CD14-positive monocyte (primary cell): ENCODE measurements around the gene DNAAF5. TPM values are rescaled to one million over a fixed set of nuclear protein-coding genes. Genes with fewer than 3 reads are reported as not detected.

Experiments
- DNase-seq, 3 donors: peaks; one replicate each; pipeline ENCODE4 v3.0.0-alpha.2; 2011 to 2022
- H2AFZ ChIP-seq: 2 replicates; pipeline ENCODE4 v1.6.0; 2012; ENCODE audit warnings: mild to moderate bottlenecking, low read depth, low read length, inconsistent platforms; ENCODE audit not compliant: insufficient read depth, poor library complexity, severe bottlenecking
- H3K27ac ChIP-seq, 2 donors: 1 replicate in 1 of 2; 2 replicates in 1 of 2; pipeline ENCODE4 v1.5.1; 2012 to 2013; ENCODE audit warnings: low read length in 2 of 2, control low read depth in 1 of 2, inconsistent platforms in 1 of 2, low read depth in 1 of 2, mild to moderate bottlenecking in 1 of 2
- H3K27me3 ChIP-seq, 2 donors: one replicate each; pipeline versions ENCODE4 v1.6.0 to v1.6.1; 2011 to 2013; ENCODE audit warnings: low read length in 2 of 2; ENCODE audit not compliant: control insufficient read depth in 2 of 2, insufficient read depth in 2 of 2
- H3K36me3 ChIP-seq, 2 donors: replicated peaks in 1 of 2; 1 replicate in 1 of 2; 2 replicates in 1 of 2; pipeline versions ENCODE4 v1.5.1 to v1.6.1; 2012 to 2013; ENCODE audit warnings: low read length in 2 of 2, control low read depth in 1 of 2, inconsistent platforms in 1 of 2, mild to moderate bottlenecking in 1 of 2; ENCODE audit not compliant: insufficient read depth in 2 of 2, control insufficient read depth in 1 of 2
- H3K4me1 ChIP-seq, 2 donors: 1 replicate in 1 of 2; 2 replicates in 1 of 2; pipeline versions ENCODE4 v1.5.1 to v1.6.1; 2012 to 2013; ENCODE audit warnings: low read length in 2 of 2, control low read depth in 1 of 2, inconsistent platforms in 1 of 2, mild to moderate bottlenecking in 1 of 2, moderate library complexity in 1 of 2; ENCODE audit not compliant: insufficient read depth in 2 of 2, control insufficient read depth in 1 of 2
- H3K4me2 ChIP-seq: replicated peaks from 2 replicates; pipeline ENCODE3; 2012; ENCODE audit warnings: low read length, moderate library complexity, mild to moderate bottlenecking; ENCODE audit not compliant: poor library complexity, severe bottlenecking; ENCODE audit errors: extremely low read depth
- H3K4me3 ChIP-seq, 3 experiments: fragments of 200-600 bp in 1 of 3; sonication (generic) in 1 of 3; replicated peaks in 1 of 3; 1 replicate in 2 of 3; 2 replicates in 1 of 3; pipeline ENCODE4 v1.5.1; 2011 to 2013; ENCODE audit warnings: low read length in 3 of 3, mild to moderate bottlenecking in 3 of 3, control low read depth in 2 of 3, low read depth in 2 of 3, inconsistent platforms in 1 of 3, moderate library complexity in 1 of 3
- H3K79me2 ChIP-seq: 2 replicates; pipeline ENCODE4 v1.6.0; 2012; ENCODE audit warnings: mild to moderate bottlenecking, control low read depth, inconsistent platforms, low read length, moderate library complexity; ENCODE audit not compliant: insufficient read depth
- H3K9ac ChIP-seq: 2 replicates; pipeline ENCODE4 v1.6.0; 2017; ENCODE audit warnings: low read length, mild to moderate bottlenecking; ENCODE audit not compliant: insufficient read depth, poor library complexity, severe bottlenecking
- H3K9me3 ChIP-seq, 2 donors: replicated peaks in 1 of 2; 1 replicate in 1 of 2; 2 replicates in 1 of 2; pipeline versions ENCODE4 v1.5.1 to v1.6.1; 2012 to 2013; ENCODE audit warnings: low read length in 2 of 2, control low read depth in 1 of 2; ENCODE audit not compliant: control insufficient read depth in 1 of 2, insufficient read depth in 1 of 2
- H4K20me1 ChIP-seq: 2 replicates; pipeline ENCODE4 v1.6.0; 2012; ENCODE audit warnings: mild to moderate bottlenecking, low read length, control low read depth, moderate library complexity; ENCODE audit not compliant: insufficient read depth
- H3K27ac Mint-ChIP-seq, 7 donors: one replicate each; pipeline ENCODE4 v1.8.0; 2020; ENCODE audit warnings: mild to moderate bottlenecking in 7 of 7, mixed read lengths in 7 of 7, moderate library complexity in 6 of 7, inconsistent platforms in 2 of 7
- H3K27me3 Mint-ChIP-seq, 3 donors: one replicate each; pipeline ENCODE4 v1.8.0; 2021 to 2022; ENCODE audit warnings: low read depth in 3 of 3, mild to moderate bottlenecking in 3 of 3, mixed read lengths in 3 of 3, moderate library complexity in 3 of 3, inconsistent platforms in 1 of 3
- H3K36me3 Mint-ChIP-seq, 2 donors: one replicate each; pipeline ENCODE4 v1.8.0; 2020; ENCODE audit warnings: mixed read lengths in 2 of 2, inconsistent platforms in 1 of 2, mild to moderate bottlenecking in 1 of 2
- H3K4me1 Mint-ChIP-seq: one replicate; pipeline ENCODE4 v1.8.0; 2020; ENCODE audit warnings: mild to moderate bottlenecking, mixed read lengths
- H3K4me3 Mint-ChIP-seq, 2 donors: one replicate each; pipeline ENCODE4 v1.8.0; 2020; ENCODE audit warnings: mild to moderate bottlenecking in 2 of 2, mixed read lengths in 2 of 2, moderate library complexity in 1 of 2
- H3K9me3 Mint-ChIP-seq, 7 donors: one replicate each; pipeline ENCODE4 v1.8.0; 2020 to 2022; ENCODE audit warnings: mixed read lengths in 7 of 7, mild to moderate bottlenecking in 6 of 7, moderate library complexity in 6 of 7, inconsistent platforms in 2 of 7
- WGBS: methylation state at CpG from one replicate; pipeline ENCODE4 v1.1.5; 2013; ENCODE audit warnings: missing lambda C conversion rate; ENCODE audit not compliant: insufficient coverage; 5-methylcytosine and 5-hydroxymethylcytosine counted together
- intact Hi-C, 2 donors: fragments of 100-400 bp; cut with micrococcal nuclease; formaldehyde crosslinking; loops; one replicate each; pipeline versions ENCODE4 v1.15.0 to v1.15.1; 2023
- polyA plus RNA-seq, 3 donors: library from polyadenylated mRNA; depleted of rRNA in 1 of 3; unstranded in 2 of 3; stranded (reverse) in 1 of 3; fragments of 300-500 nt in 2 of 3; fragments of >200 nt in 1 of 3; fragmentation: Illumina TruSeq in 2 of 3; gene quantifications; 1 replicate in 2 of 3; 2 replicates in 1 of 3; pipeline ENCODE4 v1.2.3, GENCODE V29; 2012 to 2021
- TF ChIP-seq, protein P1 (sequence below): fragments of 200-600 bp; IDR thresholded peaks from one replicate; pipeline ENCODE4 v1.8.0; 2022; ENCODE audit warnings: antibody characterized with exemption, mild to moderate bottlenecking

The DNAAF5 gene
- polyA plus RNA-seq, 3 donors, result 1.2 to 9.6 (median 2.0) TPM

DNA sequence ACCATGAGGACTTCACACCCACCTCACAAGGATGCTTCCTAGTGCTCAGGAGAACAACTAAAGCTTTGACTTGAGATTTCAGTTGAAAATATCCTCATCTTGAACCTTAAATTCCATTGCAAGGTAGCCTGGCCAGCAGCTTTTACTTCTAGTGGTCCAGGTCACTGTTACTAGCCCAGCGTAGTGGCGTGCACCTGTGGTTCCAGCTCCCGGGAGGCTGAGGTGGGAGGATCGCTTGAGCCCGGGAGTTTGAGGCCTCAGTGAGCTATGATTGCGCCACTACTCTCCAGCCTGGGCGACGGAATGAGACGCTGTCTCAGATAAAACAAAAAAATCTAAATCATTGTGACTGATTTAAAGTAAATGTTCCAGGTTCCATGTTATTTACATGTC is 28.9 kb downstream of the DNAAF5 start:
- no peak for DNase-seq
- Histone ChIP-seq H2AFZ (no peak overlapping the region), H3K9ac (no peak overlapping the region), H3K36me3 (peaks cover 23 to 64% of the 10 kb centered on the region in 2 donors), H3K9me3 (peaks cover 0 to 9% of the 10 kb centered on the region in 2 donors), H3K4me2 (no peak overlapping the region), H3K27ac (no peak overlapping the region), H3K79me2 (no peaks in the 10 kb centered on the region), H3K27me3 (no peaks in the 10 kb centered on the region), H4K20me1 (no peaks in the 10 kb centered on the region), H3K4me1 (no peaks in the 10 kb centered on the region), H3K4me3 (no peak overlapping the region)
- Mint-ChIP-seq H3K27ac (no peak overlapping the region), H3K36me3 (peaks cover 40 to 66% of the 10 kb centered on the region in 2 donors), H3K4me1 (no peaks in the 10 kb centered on the region), H3K4me3 (no peak overlapping the region), H3K27me3 (no peaks in the 10 kb centered on the region), H3K9me3 (peaks cover 0 to 8% (median 2%) of the 10 kb centered on the region in 7 donors)
- intact Hi-C loops, result no loop called here
- TF ChIP-seq, protein P1, sequence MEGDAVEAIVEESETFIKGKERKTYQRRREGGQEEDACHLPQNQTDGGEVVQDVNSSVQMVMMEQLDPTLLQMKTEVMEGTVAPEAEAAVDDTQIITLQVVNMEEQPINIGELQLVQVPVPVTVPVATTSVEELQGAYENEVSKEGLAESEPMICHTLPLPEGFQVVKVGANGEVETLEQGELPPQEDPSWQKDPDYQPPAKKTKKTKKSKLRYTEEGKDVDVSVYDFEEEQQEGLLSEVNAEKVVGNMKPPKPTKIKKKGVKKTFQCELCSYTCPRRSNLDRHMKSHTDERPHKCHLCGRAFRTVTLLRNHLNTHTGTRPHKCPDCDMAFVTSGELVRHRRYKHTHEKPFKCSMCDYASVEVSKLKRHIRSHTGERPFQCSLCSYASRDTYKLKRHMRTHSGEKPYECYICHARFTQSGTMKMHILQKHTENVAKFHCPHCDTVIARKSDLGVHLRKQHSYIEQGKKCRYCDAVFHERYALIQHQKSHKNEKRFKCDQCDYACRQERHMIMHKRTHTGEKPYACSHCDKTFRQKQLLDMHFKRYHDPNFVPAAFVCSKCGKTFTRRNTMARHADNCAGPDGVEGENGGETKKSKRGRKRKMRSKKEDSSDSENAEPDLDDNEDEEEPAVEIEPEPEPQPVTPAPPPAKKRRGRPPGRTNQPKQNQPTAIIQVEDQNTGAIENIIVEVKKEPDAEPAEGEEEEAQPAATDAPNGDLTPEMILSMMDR, result no peak
- 94% methylated on average over 4 of the region's 9 CpGs for WGBS

DNA sequence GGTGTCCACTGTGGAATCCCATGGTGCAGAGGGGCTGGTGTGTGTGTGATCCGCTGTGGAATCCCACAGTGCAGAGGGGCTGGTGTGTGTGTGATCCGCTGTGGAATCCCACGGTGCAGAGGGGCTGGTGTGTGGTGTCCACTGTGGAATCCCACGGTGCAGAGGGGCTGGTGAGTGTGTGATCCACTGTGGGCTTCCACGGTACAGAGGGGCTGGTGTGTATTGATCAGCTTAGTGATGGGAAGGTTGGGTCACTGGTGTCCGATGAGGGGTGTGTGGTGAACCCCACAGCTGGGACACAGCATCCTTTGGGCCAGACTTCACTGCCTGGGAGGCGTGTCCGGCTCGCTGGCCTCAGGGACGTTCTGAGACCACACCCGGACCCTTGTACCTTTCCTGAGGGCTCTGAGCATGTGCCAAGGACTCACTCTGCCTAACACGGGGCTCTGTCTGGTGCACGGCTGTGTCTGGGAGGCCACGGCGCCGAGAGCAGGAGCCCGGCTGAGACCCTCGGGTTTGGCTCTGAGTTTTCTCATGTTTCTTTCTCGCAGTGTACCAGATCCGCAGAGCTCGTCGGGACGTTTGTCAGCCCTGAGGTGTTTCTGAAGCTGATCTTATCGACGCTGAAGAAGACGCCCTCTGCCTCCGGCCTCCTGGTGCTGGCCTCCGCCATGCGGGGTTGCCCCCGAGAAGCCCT is 29.9 kb downstream of the DNAAF5 start:
- H3K27ac ChIP-seq, result no peak overlapping the region
- H3K27me3 Mint-ChIP-seq, result no peaks in the 10 kb centered on the region
- H3K36me3 Mint-ChIP-seq, result peaks cover 42 to 62% of the 10 kb centered on the region in 2 donors
- no peaks in the 10 kb centered on the region for H4K20me1 ChIP-seq
- no peak overlapping the region for H3K9ac ChIP-seq
- no peak overlapping the region for H2AFZ ChIP-seq
- no peak for DNase-seq
- WGBS, result 98% methylated on average over 30 of the region's 30 CpGs
- peaks cover 0 to 9% of the 10 kb centered on the region in 2 donors for H3K9me3 ChIP-seq
- H3K4me1 Mint-ChIP-seq, result no peaks in the 10 kb centered on the region
- no peak overlapping the region for H3K4me3 Mint-ChIP-seq
- H3K27ac Mint-ChIP-seq, result no peak overlapping the region
- H3K79me2 ChIP-seq, result no peaks in the 10 kb centered on the region
- peaks cover 0 to 8% (median 2%) of the 10 kb centered on the region in 7 donors for H3K9me3 Mint-ChIP-seq
- intact Hi-C loops, result no loop called here
- H3K36me3 ChIP-seq, result peaks cover 23 to 56% of the 10 kb centered on the region in 2 donors
- H3K4me2 ChIP-seq, result no peak overlapping the region
- TF ChIP-seq, protein P1, result no peak
- H3K27me3 ChIP-seq, result no peaks in the 10 kb centered on the region
- H3K4me3 ChIP-seq, result no peak overlapping the region
- no peaks in the 10 kb centered on the region for H3K4me1 ChIP-seq
